Ascending aorta (tissue), 2 donors: Measurements from ENCODE around the gene TFDP2. TPM values are rescaled to one million over a fixed set of nuclear protein-coding genes. Genes with fewer than 3 reads are reported as not detected.

ENCODE experiments used
- DNase-seq, 2 donors: peaks; one replicate each; pipeline ENCODE4 v3.0.0-alpha.2; 2019; ENCODE audit warnings: low spot score in 2 of 2
- H3K27ac ChIP-seq, 2 donors: fragments of 200-600 bp; sonication (generic); one replicate each; pipeline ENCODE4 v1.5.1; 2016 to 2017; ENCODE audit warnings: mild to moderate bottlenecking in 1 of 2
- H3K27me3 ChIP-seq: fragments of 200-600 bp; sonication (generic); one replicate; pipeline ENCODE4 v1.5.1; 2017
- H3K36me3 ChIP-seq, 2 donors: fragments of 200-600 bp; sonication (generic); one replicate each; pipeline ENCODE4 v1.5.1; 2016
- H3K4me1 ChIP-seq, 2 donors: fragments of 200-600 bp; sonication (generic); one replicate each; pipeline ENCODE4 v1.5.1; 2016 to 2017; ENCODE audit warnings: mild to moderate bottlenecking in 1 of 2
- H3K4me3 ChIP-seq, 2 donors: fragments of 200-600 bp; sonication (generic); one replicate each; pipeline ENCODE4 v1.5.1; 2016 to 2017; ENCODE audit warnings: mild to moderate bottlenecking in 1 of 2
- H3K9me3 ChIP-seq, 2 donors: fragments of 200-600 bp; sonication (generic); one replicate each; pipeline ENCODE4 v1.5.1; 2016
- intact Hi-C: fragments of 100-400 bp; cut with DNase I; formaldehyde crosslinking; loops from one replicate; pipeline ENCODE4 v1.15.1; 2023
- total RNA-seq: library from RNA; depleted of rRNA; stranded (reverse); fragments of >200 nt; gene quantifications from one replicate; pipeline ENCODE4 v1.1.0, GENCODE V29; 2016
- TF ChIP-seq, protein P1 (sequence below), 3 experiments: fragments of 200-600 bp in 2 of 3; fragments of 450-650 bp in 1 of 3; sonication (generic) in 2 of 3; IDR thresholded peaks; one replicate each; pipeline ENCODE4 v1.5.1; 2016 to 2019; ENCODE audit warnings: antibody characterized with exemption in 3 of 3, mild to moderate bottlenecking in 1 of 3, moderate library complexity in 1 of 3

TFDP2 gene
- total RNA-seq, 1 donor from 2014 or later: 23.0 TPM

DNA sequence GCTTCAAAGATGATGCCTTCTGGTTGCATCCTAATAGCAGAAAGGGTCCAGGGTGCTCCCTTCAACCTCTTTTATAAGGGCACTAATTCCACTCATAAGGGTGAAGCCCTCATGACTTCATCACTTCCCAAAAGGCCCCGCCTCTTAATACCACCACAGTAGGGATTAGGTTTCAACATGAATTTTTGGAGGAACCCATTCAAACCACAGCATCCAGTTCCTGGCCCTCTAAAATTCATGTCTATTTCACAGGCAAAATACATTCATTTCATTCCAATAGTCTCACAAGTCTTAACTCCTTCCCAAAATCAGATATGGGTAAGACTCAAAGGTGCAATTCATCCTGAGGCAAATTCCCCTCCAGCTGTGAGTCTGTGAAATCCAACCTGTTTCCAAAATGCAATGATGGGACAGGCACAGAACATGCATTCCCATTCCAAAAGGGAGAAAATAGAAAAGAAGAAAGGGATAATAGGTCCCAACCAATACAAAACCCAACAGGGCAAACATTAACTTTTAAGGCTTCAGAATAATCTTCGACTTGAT lies 148.9 kb downstream of the TFDP2 start:
- Histone ChIP-seq H3K4me1 (no peaks in the 10 kb centered on the region), H3K27me3 (no peaks in the 10 kb centered on the region), H3K36me3 (no peaks in the 10 kb centered on the region), H3K27ac (no peak overlapping the region), H3K9me3 (no peaks in the 10 kb centered on the region), H3K4me3 (no peak overlapping the region)
- intact Hi-C loops: no loop called here
- TF ChIP-seq, protein P1, sequence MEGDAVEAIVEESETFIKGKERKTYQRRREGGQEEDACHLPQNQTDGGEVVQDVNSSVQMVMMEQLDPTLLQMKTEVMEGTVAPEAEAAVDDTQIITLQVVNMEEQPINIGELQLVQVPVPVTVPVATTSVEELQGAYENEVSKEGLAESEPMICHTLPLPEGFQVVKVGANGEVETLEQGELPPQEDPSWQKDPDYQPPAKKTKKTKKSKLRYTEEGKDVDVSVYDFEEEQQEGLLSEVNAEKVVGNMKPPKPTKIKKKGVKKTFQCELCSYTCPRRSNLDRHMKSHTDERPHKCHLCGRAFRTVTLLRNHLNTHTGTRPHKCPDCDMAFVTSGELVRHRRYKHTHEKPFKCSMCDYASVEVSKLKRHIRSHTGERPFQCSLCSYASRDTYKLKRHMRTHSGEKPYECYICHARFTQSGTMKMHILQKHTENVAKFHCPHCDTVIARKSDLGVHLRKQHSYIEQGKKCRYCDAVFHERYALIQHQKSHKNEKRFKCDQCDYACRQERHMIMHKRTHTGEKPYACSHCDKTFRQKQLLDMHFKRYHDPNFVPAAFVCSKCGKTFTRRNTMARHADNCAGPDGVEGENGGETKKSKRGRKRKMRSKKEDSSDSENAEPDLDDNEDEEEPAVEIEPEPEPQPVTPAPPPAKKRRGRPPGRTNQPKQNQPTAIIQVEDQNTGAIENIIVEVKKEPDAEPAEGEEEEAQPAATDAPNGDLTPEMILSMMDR (IDR thresholded peaks at IDR 0.05): no peak
- DNase-seq: no peak

DNA sequence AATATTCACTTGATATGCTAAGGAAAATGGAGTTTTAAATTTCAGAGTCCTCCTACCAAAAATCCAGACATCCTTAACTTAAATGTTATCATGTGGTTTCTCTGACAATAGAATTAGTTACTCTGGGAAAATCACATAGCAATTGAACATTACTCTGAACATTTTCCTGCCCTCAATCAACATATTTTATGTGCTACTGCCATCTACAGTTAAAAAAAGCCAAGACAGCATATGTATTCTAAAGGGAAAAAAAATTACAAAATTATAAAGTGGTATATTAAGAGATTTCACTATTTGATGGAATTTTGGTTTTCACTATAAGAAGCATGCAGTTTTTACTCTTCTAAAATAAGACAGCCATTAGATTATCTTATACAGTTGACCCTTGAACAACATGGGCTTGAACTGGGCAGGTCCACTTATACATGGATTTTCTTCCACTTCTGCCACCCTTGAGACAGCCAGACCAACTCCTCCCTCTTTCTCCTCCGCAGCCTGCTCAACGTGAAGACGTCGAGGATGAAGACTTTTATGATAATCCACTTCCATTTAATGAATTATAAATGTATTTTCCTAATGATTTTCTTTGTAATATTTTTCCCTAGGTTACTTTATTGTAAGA lies 150.6 kb downstream of the TFDP2 start:
- no peaks in the 10 kb centered on the region for H3K4me1 ChIP-seq

DNA sequence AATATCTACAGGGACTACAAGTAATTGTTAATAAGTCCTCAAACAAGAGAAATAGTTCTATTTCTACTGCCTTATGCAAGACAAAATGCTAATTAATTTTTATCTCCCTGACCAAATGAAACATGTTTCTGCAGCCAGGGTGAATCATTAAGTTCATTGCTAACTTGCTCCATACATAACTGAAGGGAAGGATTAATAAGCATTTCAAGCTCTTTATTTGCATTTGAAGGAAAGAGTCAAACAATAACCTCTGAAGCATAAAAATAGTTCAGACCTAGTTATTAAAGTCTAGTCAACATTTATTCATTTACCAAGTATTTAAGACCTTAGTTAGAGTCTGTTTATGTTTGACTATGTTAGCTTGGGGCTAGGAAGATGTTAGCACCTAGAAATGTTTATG lies 152.9 kb downstream of the TFDP2 start:
- Histone ChIP-seq H3K36me3 (no peaks in the 10 kb centered on the region), H3K4me1 (no peaks in the 10 kb centered on the region), H3K27ac (no peak overlapping the region), H3K4me3 (no peak overlapping the region), H3K9me3 (no peaks in the 10 kb centered on the region), H3K27me3 (no peaks in the 10 kb centered on the region)
- intact Hi-C loops: no loop called here
- TF ChIP-seq, protein P1 (IDR thresholded peaks at IDR 0.05): no peak
- no peak for DNase-seq

More for the DNA sequence above, 150.6 kb downstream of the TFDP2 start:
- no peak for DNase-seq
- H3K36me3 ChIP-seq: no peaks in the 10 kb centered on the region
- TF ChIP-seq, protein P1 (IDR thresholded peaks at IDR 0.05): peak in 1 of 3 experiments; percentile 34
- H3K27me3 ChIP-seq: no peaks in the 10 kb centered on the region
- no peak overlapping the region for H3K27ac ChIP-seq
- no peaks in the 10 kb centered on the region for H3K9me3 ChIP-seq
- intact Hi-C loops: no loop called here
- H3K4me3 ChIP-seq: no peak overlapping the region

DNA sequence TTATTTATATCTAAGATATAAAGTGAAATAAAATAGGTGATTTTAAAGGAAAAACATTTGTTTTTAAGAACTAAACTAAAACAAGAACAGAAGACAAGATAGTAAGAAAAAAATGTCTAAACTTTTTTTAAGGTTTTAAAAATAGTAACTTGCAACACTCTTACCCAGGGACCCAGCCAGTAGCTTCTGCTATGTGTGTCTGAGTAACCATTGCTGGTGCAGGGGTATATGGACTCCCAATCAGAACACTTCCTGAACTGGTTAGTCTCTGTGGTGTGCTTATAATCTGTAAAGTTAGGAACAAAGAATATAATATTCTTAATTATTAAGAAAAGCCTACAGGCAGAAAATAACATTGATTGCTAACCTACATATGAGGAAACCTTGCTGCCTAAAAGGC lies 154.5 kb downstream of the TFDP2 start:
- no peaks in the 10 kb centered on the region for H3K4me1 ChIP-seq
- no peak for DNase-seq
- TF ChIP-seq, protein P1 (IDR thresholded peaks at IDR 0.05): no peak
- H3K36me3 ChIP-seq: no peaks in the 10 kb centered on the region
- no peak overlapping the region for H3K27ac ChIP-seq
- no peaks in the 10 kb centered on the region for H3K27me3 ChIP-seq
- H3K9me3 ChIP-seq: no peaks in the 10 kb centered on the region
- H3K4me3 ChIP-seq: no peak overlapping the region
- intact Hi-C loops: no loop called here

DNA sequence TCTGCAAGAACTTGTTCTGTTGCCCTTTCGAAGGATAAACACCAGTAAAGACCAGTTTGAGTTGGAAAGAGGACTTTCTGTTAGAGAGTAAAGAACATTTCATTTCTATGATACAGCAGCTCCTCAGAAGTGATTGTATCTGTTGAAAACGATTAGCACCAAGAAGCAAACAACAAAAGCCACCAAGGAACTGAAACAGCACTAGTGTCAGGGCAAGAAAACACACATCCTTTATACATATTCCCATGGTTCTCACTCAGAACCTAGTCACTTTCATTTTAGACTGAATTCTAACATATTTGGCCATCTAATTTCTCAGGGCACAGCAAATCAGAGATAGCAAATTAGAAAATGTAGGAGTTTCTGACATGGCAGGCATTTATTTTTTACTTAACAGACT lies 156.8 kb downstream of the TFDP2 start:
- H3K27ac ChIP-seq: no peak overlapping the region
- no peak overlapping the region for H3K4me3 ChIP-seq
- no peaks in the 10 kb centered on the region for H3K9me3 ChIP-seq
- TF ChIP-seq, protein P1 (IDR thresholded peaks at IDR 0.05): no peak
- DNase-seq: no peak
- no peaks in the 10 kb centered on the region for H3K36me3 ChIP-seq
- no peaks in the 10 kb centered on the region for H3K27me3 ChIP-seq
- H3K4me1 ChIP-seq: no peaks in the 10 kb centered on the region
- intact Hi-C loops: no loop called here
